Endodermal cell (in vitro differentiated cells): Measurements from ENCODE around the gene EN1. TPM values are rescaled to one million over a fixed set of nuclear protein-coding genes. Genes with fewer than 3 reads are reported as not detected.
A peak's percentile ranks its signal among the peaks of the same experiment; 100 is the strongest.

Experiments used
- DNase-seq: peaks from one replicate; pipeline ENCODE4 v3.0.0-alpha.2; 2017
- H3K27ac ChIP-seq: 2 replicates; pipeline ENCODE4 v1.5.1; 2013; ENCODE audit warnings: mild to moderate bottlenecking, low read depth, low read length, moderate library complexity
- H3K27me3 ChIP-seq: 2 replicates; pipeline ENCODE4 v1.6.1; 2013; ENCODE audit warnings: mild to moderate bottlenecking, low read length, moderate library complexity; ENCODE audit not compliant: insufficient read depth, control insufficient read depth, poor library complexity, severe bottlenecking
- H3K36me3 ChIP-seq: 2 replicates; pipeline ENCODE4 v1.7.0; 2013; ENCODE audit warnings: mild to moderate bottlenecking, low read length, moderate library complexity; ENCODE audit not compliant: control insufficient read depth, insufficient read depth
- H3K4me1 ChIP-seq: one replicate; pipeline ENCODE4 v1.7.0; 2013; ENCODE audit warnings: low read length; ENCODE audit not compliant: control insufficient read depth, insufficient read depth
- H3K4me3 ChIP-seq: 2 replicates; pipeline ENCODE4 v1.5.1; 2013; ENCODE audit warnings: mild to moderate bottlenecking, low read length, moderate library complexity
- H3K9ac ChIP-seq: 2 replicates; pipeline ENCODE4 v1.6.1; 2013; ENCODE audit warnings: mild to moderate bottlenecking, low read length, moderate library complexity; ENCODE audit not compliant: poor library complexity, severe bottlenecking; ENCODE audit errors: extremely low read depth
- H3K9me3 ChIP-seq: 2 replicates; pipeline ENCODE4 v1.6.1; 2013; ENCODE audit warnings: mild to moderate bottlenecking, low read length, moderate library complexity; ENCODE audit not compliant: control insufficient read depth
- H3K27ac Mint-ChIP-seq: 2 replicates; pipeline ENCODE4 v1.8.0; 2020; ENCODE audit warnings: mixed read lengths
- H3K27me3 Mint-ChIP-seq: 2 replicates; pipeline ENCODE4 v1.8.0; 2021; ENCODE audit warnings: mild to moderate bottlenecking, mixed read lengths; ENCODE audit not compliant: insufficient read depth
- H3K36me3 Mint-ChIP-seq: 2 replicates; pipeline ENCODE4 v1.8.0; 2020; ENCODE audit warnings: low read depth, mixed read lengths
- H3K4me1 Mint-ChIP-seq: 2 replicates; pipeline ENCODE4 v1.8.0; 2020; ENCODE audit warnings: mixed read lengths
- H3K4me3 Mint-ChIP-seq: 2 replicates; pipeline ENCODE4 v1.8.0; 2020; ENCODE audit warnings: mild to moderate bottlenecking, moderate library complexity, mixed read lengths
- H3K9me3 Mint-ChIP-seq: 2 replicates; pipeline ENCODE4 v1.8.0; 2020; ENCODE audit warnings: mild to moderate bottlenecking, mixed read lengths
- CTCF ChIP-seq: fragments of 200-600 bp; sonication (generic); conservative IDR thresholded peaks from 2 replicates; pipeline ENCODE4 v1.5.0; 2021; ENCODE audit warnings: antibody characterized with exemption, mild to moderate bottlenecking
- WGBS, 2 experiments: methylation state at CpG; one replicate each; pipeline versions ENCODE4 v1.1.5 to v1.1.7; 2013; ENCODE audit warnings: missing lambda C conversion rate in 2 of 2, mixed read lengths in 1 of 2; ENCODE audit not compliant: insufficient coverage in 1 of 2, insufficient read length in 1 of 2; 5-methylcytosine and 5-hydroxymethylcytosine counted together
- total RNA-seq, 2 donors: library from RNA; stranded (reverse); fragmentation: NEBNext Ultra II Directional in 1 of 2; extraction: Animal tissue kit (Norgen Biotek cat#: 25700) in 1 of 2; gene quantifications; 2 replicates in 1 of 2; 3 replicates in 1 of 2; pipeline ENCODE4 v1.2.1, GENCODE V29; 2021

The EN1 gene
- total RNA-seq, 2 donors from 2014 or later = not detected

GRCh38 chr2:118813601-118814339, 33.7 kb downstream of the EN1 start:
- Histone ChIP-seq H3K36me3 (no peaks in the 10 kb centered on the region), H3K4me1 (no peaks in the 10 kb centered on the region), H3K4me3 (no peak overlapping the region), H3K9me3 (no peaks in the 10 kb centered on the region), H3K27me3 (peaks cover 37% of the 10 kb centered on the region), H3K9ac (no peak overlapping the region), H3K27ac (no peak overlapping the region)
- peaks cover 76% of the 10 kb centered on the region for H3K27me3 Mint-ChIP-seq
- H3K4me3 Mint-ChIP-seq = no peak overlapping the region
- H3K9me3 Mint-ChIP-seq = no peaks in the 10 kb centered on the region
- no peaks in the 10 kb centered on the region for H3K36me3 Mint-ChIP-seq
- no peak for DNase-seq
- WGBS, 2 experiments = 76 to 80% methylated on average over 8 to 13 of the region's 13 CpGs
- peaks cover 9% of the 10 kb centered on the region for H3K4me1 Mint-ChIP-seq
- no peak for TF ChIP-seq CTCF
- H3K27ac Mint-ChIP-seq = no peak overlapping the region

- Histone ChIP-seq H3K27ac (no peak overlapping the region), H3K4me3 (no peak overlapping the region), H3K36me3 (no peaks in the 10 kb centered on the region), H3K4me1 (no peaks in the 10 kb centered on the region), H3K9me3 (no peaks in the 10 kb centered on the region), H3K9ac (no peak overlapping the region), H3K27me3 (peaks cover 35% of the 10 kb centered on the region)
- 73 to 87% methylated on average over 5 to 8 of the region's 8 CpGs for WGBS, 2 experiments
- H3K36me3 Mint-ChIP-seq = no peaks in the 10 kb centered on the region
- H3K4me1 Mint-ChIP-seq = peaks cover 13% of the 10 kb centered on the region
- DNase-seq = no peak
- no peak overlapping the region for H3K4me3 Mint-ChIP-seq
- no peaks in the 10 kb centered on the region for H3K9me3 Mint-ChIP-seq
- H3K27me3 Mint-ChIP-seq = peaks cover 76% of the 10 kb centered on the region
- H3K27ac Mint-ChIP-seq = no peak overlapping the region
- TF ChIP-seq CTCF = no peak
These were observed 34.3 kb downstream of the EN1 start for GRCh38 chr2:118813111-118813510.

- 66 to 78% methylated on average over 6 of the region's 6 CpGs for WGBS, 2 experiments
- TF ChIP-seq CTCF = no peak
- Mint-ChIP-seq H3K36me3 (no peaks in the 10 kb centered on the region), H3K9me3 (no peaks in the 10 kb centered on the region), H3K4me3 (no peak overlapping the region), H3K27ac (no peak overlapping the region), H3K27me3 (peaks cover 75% of the 10 kb centered on the region), H3K4me1 (peaks cover 19% of the 10 kb centered on the region)
- DNase-seq = peak; percentile 58
- Histone ChIP-seq H3K27ac (no peak overlapping the region), H3K9ac (no peak overlapping the region), H3K4me1 (no peaks in the 10 kb centered on the region), H3K36me3 (no peaks in the 10 kb centered on the region), H3K4me3 (no peak overlapping the region), H3K9me3 (no peaks in the 10 kb centered on the region), H3K27me3 (peaks cover 32% of the 10 kb centered on the region)
These were observed 34.9 kb downstream of the EN1 start for GRCh38 chr2:118812552-118812951.
